SK-N-SH (cell line): Measurements from ENCODE around the gene KMT2C. TPM values are rescaled to one million over a fixed set of nuclear protein-coding genes. Genes with fewer than 3 reads are reported as not detected.

Experiments used
- CTCF ChIA-PET: fragments of 300-600, 350-600 bp; formaldehyde crosslinking; extraction: SDS; loops from one replicate; lab custom pipeline; 2021; lab: Yijun Ruan, JAX
- POLR2A ChIA-PET: fragments of 350-600 bp; sonication (Branson Sonifier 250); formaldehyde crosslinking; extraction: SDS; loops from one replicate; lab custom pipeline; 2020; ENCODE audit warnings: antibody characterized with exemption, inconsistent platforms; lab: Yijun Ruan, JAX
- DNase-seq: peaks from one replicate; pipeline ENCODE4 v3.0.0; 2012
- H2AFZ ChIP-seq: fragments of 200-600 bp; sonication (generic); 2 replicates; pipeline ENCODE4 v1.8.1; 2016; ENCODE audit warnings: antibody characterized with exemption, mild to moderate bottlenecking, low read depth
- H3F3A ChIP-seq: fragments of 200-600 bp; sonication (generic); replicated peaks from 2 replicates; pipeline ENCODE3; 2016; ENCODE audit warnings: antibody characterized with exemption, mild to moderate bottlenecking; ENCODE audit not compliant: insufficient read depth
- H3K27ac ChIP-seq, 2 experiments: fragments of 200-500 bp in 1 of 2; fragments of 200-600 bp in 1 of 2; sonication (Bioruptor generic) in 1 of 2; sonication (generic), shearing (Covaris generic) in 1 of 2; 2 replicates each; pipeline versions ENCODE4 v1.5.1 to v1.6.1; 2014 to 2016; ENCODE audit warnings: low read depth in 2 of 2, inconsistent platforms in 1 of 2, low read length in 1 of 2, mild to moderate bottlenecking in 1 of 2, mixed read lengths in 1 of 2
- H3K27me3 ChIP-seq: fragments of 200-600 bp; sonication (generic), shearing (Covaris generic); 2 replicates; pipeline ENCODE4 v1.6.1; 2016; ENCODE audit warnings: mixed run types; ENCODE audit not compliant: insufficient read depth
- H3K36me3 ChIP-seq, 2 experiments: fragments of 200-500 bp in 1 of 2; fragments of 200-600 bp in 1 of 2; sonication (Bioruptor generic) in 1 of 2; sonication (generic) in 1 of 2; replicated peaks in 1 of 2; 2 replicates each; pipeline versions ENCODE3 to v1.5.1; 2014 to 2016; ENCODE audit warnings: low read length in 1 of 2, mild to moderate bottlenecking in 1 of 2; ENCODE audit not compliant: insufficient read depth in 2 of 2, control insufficient read depth in 1 of 2
- H3K4me1 ChIP-seq, 2 experiments: fragments of 200-500 bp in 1 of 2; fragments of 200-600 bp in 1 of 2; sonication (Bioruptor generic) in 1 of 2; sonication (generic), shearing (Covaris generic) in 1 of 2; 2 replicates each; pipeline versions ENCODE4 v1.5.1 to v1.6.1; 2014 to 2016; ENCODE audit warnings: low read depth in 1 of 2, low read length in 1 of 2, mixed run types in 1 of 2; ENCODE audit not compliant: insufficient read depth in 2 of 2, control insufficient read depth in 1 of 2
- H3K4me2 ChIP-seq: fragments of 200-600 bp; sonication (generic), shearing (Covaris generic); 2 replicates; pipeline ENCODE4 v1.6.1; 2017; ENCODE audit warnings: mixed run types
- H3K4me3 ChIP-seq, 2 experiments: fragments of 200-500 bp in 1 of 2; fragments of 200-600 bp in 1 of 2; sonication (Bioruptor generic) in 1 of 2; sonication (generic), shearing (Covaris generic) in 1 of 2; 2 replicates each; pipeline versions ENCODE4 v1.5.1 to v1.8.1; 2014 to 2016; ENCODE audit warnings: low read depth in 2 of 2, inconsistent platforms in 1 of 2, low read length in 1 of 2, mild to moderate bottlenecking in 1 of 2, mixed read lengths in 1 of 2, moderate library complexity in 1 of 2
- H3K79me2 ChIP-seq: fragments of 200-600 bp; sonication (generic); 2 replicates; pipeline ENCODE4 v1.8.1; 2017; ENCODE audit warnings: mild to moderate bottlenecking; ENCODE audit not compliant: insufficient read depth
- H3K9ac ChIP-seq: fragments of 200-600 bp; sonication (generic); 2 replicates; pipeline ENCODE4 v1.6.1; 2017; ENCODE audit warnings: mixed run types
- H3K9me2 ChIP-seq: fragments of 200-600 bp; sonication (generic); 2 replicates; pipeline ENCODE4 v1.6.1; 2017; ENCODE audit warnings: mixed run types
- H3K9me3 ChIP-seq: fragments of 200-600 bp; sonication (generic); 2 replicates; pipeline ENCODE4 v1.6.1; 2017; ENCODE audit warnings: mixed run types, mild to moderate bottlenecking, moderate library complexity
- H4K20me1 ChIP-seq: fragments of 200-600 bp; sonication (generic); 2 replicates; pipeline ENCODE4 v1.6.1; 2017; ENCODE audit warnings: mild to moderate bottlenecking, mixed run types; ENCODE audit not compliant: insufficient read depth
- CHD2 ChIP-seq: fragments of 150-350 bp; IDR thresholded peaks from 2 replicates; pipeline ENCODE4 v1.6.1; 2018; ENCODE audit warnings: low read length; ENCODE audit not compliant: partially characterized antibody
- ELF1 ChIP-seq: IDR thresholded peaks from 2 replicates; pipeline ENCODE4 v1.4.0; 2012
- EZH2phosphoT487 ChIP-seq: fragments of 200-600 bp; sonication (generic); IDR thresholded peaks from 2 replicates; pipeline ENCODE4 v1.6.1; 2017; ENCODE audit warnings: low read depth, mixed run types, mild to moderate bottlenecking, antibody characterized with exemption, moderate library complexity, borderline replicate concordance
- GATA2 ChIP-seq: sonication (generic); formaldehyde crosslinking; IDR thresholded peaks from 2 replicates; pipeline ENCODE4 v1.5.0; 2020; ENCODE audit warnings: mild to moderate bottlenecking, missing genetic modification reagents
- JUND ChIP-seq: IDR thresholded peaks from 2 replicates; pipeline ENCODE4 v1.4.0; 2012
- MEF2A ChIP-seq: IDR thresholded peaks from 2 replicates; pipeline ENCODE4 v1.4.0; 2012; ENCODE audit warnings: low read depth, borderline replicate concordance
- NRF1 ChIP-seq: IDR thresholded peaks from 2 replicates; pipeline ENCODE4 v1.6.1; 2012; ENCODE audit warnings: low read depth, mild to moderate bottlenecking, low read length
- POLR2AphosphoS5 ChIP-seq: IDR thresholded peaks from 2 replicates; pipeline ENCODE4 v1.6.1; 2012; ENCODE audit warnings: low read depth, low read length
- RCOR1 ChIP-seq: fragments of 150-350 bp; IDR thresholded peaks from 2 replicates; pipeline ENCODE4 v1.6.1; 2017; ENCODE audit warnings: antibody characterized with exemption, low read length
- RFX5 ChIP-seq: IDR thresholded peaks from 2 replicates; pipeline ENCODE4 v1.6.1; 2012; ENCODE audit warnings: mild to moderate bottlenecking, improper control_type of control experiment, low read length
- RXRA ChIP-seq: IDR thresholded peaks from 2 replicates; pipeline ENCODE4 v1.4.0; 2012; ENCODE audit warnings: low read depth, mild to moderate bottlenecking, borderline replicate concordance
- SIN3A ChIP-seq: IDR thresholded peaks from 2 replicates; pipeline ENCODE4 v1.6.1; 2012; ENCODE audit warnings: low read depth, mild to moderate bottlenecking, low read length, moderate library complexity, borderline replicate concordance
- SMC3 ChIP-seq: IDR thresholded peaks from 2 replicates; pipeline ENCODE4 v1.6.1; 2012; ENCODE audit warnings: low read depth, low read length, improper control_type of control experiment
- TCF12 ChIP-seq: IDR thresholded peaks from 2 replicates; pipeline ENCODE4 v1.4.0; 2012
- YY1 ChIP-seq: IDR thresholded peaks from 2 replicates; pipeline ENCODE4 v1.4.0; 2012; ENCODE audit warnings: low read depth, mild to moderate bottlenecking
- WGBS: methylation state at CpG from one replicate; pipeline ENCODE4 v1.1.6; 2017; ENCODE audit warnings: low lambda C conversion rate; 5-methylcytosine and 5-hydroxymethylcytosine counted together
- polyA plus RNA-seq, 3 experiments: library from polyadenylated mRNA; depleted of rRNA; stranded (reverse); fragments of >200 nt; gene quantifications; 2 replicates each; pipeline ENCODE4 v1.2.3, GENCODE V29; 2012
- TF ChIP-seq, protein P1 (sequence below): IDR thresholded peaks from 2 replicates; pipeline ENCODE4 v1.6.1; 2012; ENCODE audit warnings: mild to moderate bottlenecking, low read depth, low read length, moderate library complexity
- TF ChIP-seq, protein P2 (sequence below): fragments of 200-600 bp; sonication (generic); IDR thresholded peaks from 2 replicates; pipeline ENCODE4 v1.6.1; 2017; ENCODE audit warnings: antibody characterized with exemption, mild to moderate bottlenecking, moderate library complexity
- TF ChIP-seq, protein P3 (sequence below): IDR thresholded peaks from 2 replicates; pipeline ENCODE4 v1.4.0; 2012; ENCODE audit warnings: low read depth, borderline replicate concordance
- TF ChIP-seq, protein P4 (sequence below): fragments of 150-350 bp; IDR thresholded peaks from 2 replicates; pipeline ENCODE4 v1.6.1; 2016; ENCODE audit warnings: mild to moderate bottlenecking, low read depth, low read length

Gene KMT2C
- polyA plus RNA-seq, 1 of the 3 experiments (the other 2 are of a cell fraction), result 8.0 TPM

DNA sequence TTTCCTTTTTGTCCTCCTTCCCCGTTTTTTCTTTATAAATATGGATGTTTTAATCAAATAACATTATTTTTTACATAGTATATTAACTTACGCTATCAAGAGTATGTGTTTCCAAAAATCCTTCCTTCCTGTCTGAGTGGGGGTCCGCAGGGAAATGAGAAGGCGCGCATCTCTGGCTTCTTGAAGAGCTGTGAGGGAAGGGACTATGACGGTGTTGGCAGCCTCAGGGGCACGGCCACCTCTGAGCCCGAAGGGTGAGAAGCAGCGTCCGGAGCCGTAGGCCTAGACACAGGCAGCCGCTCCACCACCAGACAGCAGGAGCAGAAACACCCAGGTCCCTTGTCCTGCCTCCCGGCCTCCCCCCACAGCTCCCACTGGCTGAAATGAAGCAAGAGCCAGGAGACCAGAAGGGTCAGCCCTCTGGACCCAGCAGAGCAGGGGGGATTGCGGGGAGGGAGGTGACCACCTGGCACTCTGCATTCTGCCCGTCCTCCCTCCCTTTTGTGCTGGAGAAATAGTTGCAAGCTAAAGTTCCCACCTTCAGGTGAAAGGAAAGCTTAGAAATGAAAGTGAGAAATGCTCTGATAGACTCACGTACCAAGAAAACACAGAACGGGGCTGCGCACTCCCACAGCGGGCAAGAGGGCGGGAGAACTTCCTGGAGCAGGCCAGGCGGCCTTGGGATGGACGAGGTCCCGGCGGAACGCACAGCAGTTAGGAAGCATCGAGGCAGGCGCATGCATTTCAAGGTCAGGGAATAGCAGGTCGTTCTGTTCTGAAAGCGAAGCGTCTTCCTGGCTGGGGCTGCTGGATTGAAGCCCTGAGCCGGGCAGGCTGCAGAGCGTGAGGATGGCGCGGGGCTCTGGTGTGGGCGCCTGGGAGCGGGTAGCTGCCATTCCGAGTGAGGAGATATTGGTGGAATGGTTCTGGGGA lies 304.9 kb downstream of the KMT2C start:
- H3K36me3 ChIP-seq, result peaks cover 53 to 68% of the 10 kb centered on the region in 2 experiments
- CTCF ChIA-PET, result interaction anchor here (0.6 to 1.3 kb wide), 2 partner anchors 14 to 15 kb away, joined by 3 read pairs; no protein-coding TSS in a partner anchor
- WGBS, result 96% methylated on average over 37 of the region's 37 CpGs

DNA sequence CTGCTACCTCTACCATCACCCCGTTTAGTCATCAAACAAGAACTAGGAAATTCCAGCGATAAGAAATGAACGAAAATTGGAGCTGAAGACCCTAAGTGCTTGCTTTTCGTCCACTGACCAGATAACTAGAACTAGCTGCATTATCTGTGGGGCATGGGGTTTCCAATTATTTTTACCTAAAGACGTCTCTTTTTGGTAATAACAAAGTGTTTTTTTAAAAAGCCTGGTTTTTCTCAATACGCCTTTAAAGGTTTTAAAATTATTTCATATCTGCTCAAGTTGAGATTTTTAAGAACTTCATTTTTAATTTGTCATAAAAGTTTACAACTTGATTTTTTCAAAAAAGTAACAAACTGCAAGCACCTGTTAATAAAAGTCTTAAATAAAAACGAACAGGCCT lies 306.1 kb downstream of the KMT2C start:
- ChIA-PET CTCF (no interaction called here), POLR2A (no interaction called here)
- no peaks in the 10 kb centered on the region for H3K9me2 ChIP-seq
- no peak for DNase-seq
- no peak for TF ChIP-seq RFX5
- no peak for TF ChIP-seq RCOR1
- TF ChIP-seq, protein P1, sequence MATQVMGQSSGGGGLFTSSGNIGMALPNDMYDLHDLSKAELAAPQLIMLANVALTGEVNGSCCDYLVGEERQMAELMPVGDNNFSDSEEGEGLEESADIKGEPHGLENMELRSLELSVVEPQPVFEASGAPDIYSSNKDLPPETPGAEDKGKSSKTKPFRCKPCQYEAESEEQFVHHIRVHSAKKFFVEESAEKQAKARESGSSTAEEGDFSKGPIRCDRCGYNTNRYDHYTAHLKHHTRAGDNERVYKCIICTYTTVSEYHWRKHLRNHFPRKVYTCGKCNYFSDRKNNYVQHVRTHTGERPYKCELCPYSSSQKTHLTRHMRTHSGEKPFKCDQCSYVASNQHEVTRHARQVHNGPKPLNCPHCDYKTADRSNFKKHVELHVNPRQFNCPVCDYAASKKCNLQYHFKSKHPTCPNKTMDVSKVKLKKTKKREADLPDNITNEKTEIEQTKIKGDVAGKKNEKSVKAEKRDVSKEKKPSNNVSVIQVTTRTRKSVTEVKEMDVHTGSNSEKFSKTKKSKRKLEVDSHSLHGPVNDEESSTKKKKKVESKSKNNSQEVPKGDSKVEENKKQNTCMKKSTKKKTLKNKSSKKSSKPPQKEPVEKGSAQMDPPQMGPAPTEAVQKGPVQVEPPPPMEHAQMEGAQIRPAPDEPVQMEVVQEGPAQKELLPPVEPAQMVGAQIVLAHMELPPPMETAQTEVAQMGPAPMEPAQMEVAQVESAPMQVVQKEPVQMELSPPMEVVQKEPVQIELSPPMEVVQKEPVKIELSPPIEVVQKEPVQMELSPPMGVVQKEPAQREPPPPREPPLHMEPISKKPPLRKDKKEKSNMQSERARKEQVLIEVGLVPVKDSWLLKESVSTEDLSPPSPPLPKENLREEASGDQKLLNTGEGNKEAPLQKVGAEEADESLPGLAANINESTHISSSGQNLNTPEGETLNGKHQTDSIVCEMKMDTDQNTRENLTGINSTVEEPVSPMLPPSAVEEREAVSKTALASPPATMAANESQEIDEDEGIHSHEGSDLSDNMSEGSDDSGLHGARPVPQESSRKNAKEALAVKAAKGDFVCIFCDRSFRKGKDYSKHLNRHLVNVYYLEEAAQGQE, result no peak
- no peak for TF ChIP-seq GATA2 (CRISPR knock-in tag)
- TF ChIP-seq, protein P2, sequence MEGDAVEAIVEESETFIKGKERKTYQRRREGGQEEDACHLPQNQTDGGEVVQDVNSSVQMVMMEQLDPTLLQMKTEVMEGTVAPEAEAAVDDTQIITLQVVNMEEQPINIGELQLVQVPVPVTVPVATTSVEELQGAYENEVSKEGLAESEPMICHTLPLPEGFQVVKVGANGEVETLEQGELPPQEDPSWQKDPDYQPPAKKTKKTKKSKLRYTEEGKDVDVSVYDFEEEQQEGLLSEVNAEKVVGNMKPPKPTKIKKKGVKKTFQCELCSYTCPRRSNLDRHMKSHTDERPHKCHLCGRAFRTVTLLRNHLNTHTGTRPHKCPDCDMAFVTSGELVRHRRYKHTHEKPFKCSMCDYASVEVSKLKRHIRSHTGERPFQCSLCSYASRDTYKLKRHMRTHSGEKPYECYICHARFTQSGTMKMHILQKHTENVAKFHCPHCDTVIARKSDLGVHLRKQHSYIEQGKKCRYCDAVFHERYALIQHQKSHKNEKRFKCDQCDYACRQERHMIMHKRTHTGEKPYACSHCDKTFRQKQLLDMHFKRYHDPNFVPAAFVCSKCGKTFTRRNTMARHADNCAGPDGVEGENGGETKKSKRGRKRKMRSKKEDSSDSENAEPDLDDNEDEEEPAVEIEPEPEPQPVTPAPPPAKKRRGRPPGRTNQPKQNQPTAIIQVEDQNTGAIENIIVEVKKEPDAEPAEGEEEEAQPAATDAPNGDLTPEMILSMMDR, result no peak
- H3F3A ChIP-seq, result no peaks in the 10 kb centered on the region
- H4K20me1 ChIP-seq, result no peaks in the 10 kb centered on the region
- no peaks in the 10 kb centered on the region for H3K27me3 ChIP-seq
- no peak overlapping the region for H2AFZ ChIP-seq
- H3K9ac ChIP-seq, result no peak overlapping the region
- H3K36me3 ChIP-seq, result peaks cover 57 to 67% of the 10 kb centered on the region in 2 experiments
- no peaks in the 10 kb centered on the region for H3K9me3 ChIP-seq
- H3K4me1 ChIP-seq, result peaks cover 0 to 5% of the 10 kb centered on the region in 2 experiments; a peak in 1 of 4 replicates
- H3K79me2 ChIP-seq, result no peaks in the 10 kb centered on the region
- no peak overlapping the region for H3K4me2 ChIP-seq
- no peak overlapping the region for H3K4me3 ChIP-seq
- 94% methylated on average over 7 of the region's 7 CpGs for WGBS
- no peak overlapping the region for H3K27ac ChIP-seq

More for the DNA sequence above, 304.9 kb downstream of the KMT2C start:
- Histone ChIP-seq H3K4me3 (no peak overlapping the region), H3K79me2 (no peaks in the 10 kb centered on the region), H4K20me1 (no peaks in the 10 kb centered on the region; the same call in 1 of the 2 replicates), H3K27ac (no peak overlapping the region), H3K9me3 (no peaks in the 10 kb centered on the region), H3F3A (peaks cover under 1% of the 10 kb centered on the region), H3K4me1 (peaks cover 0 to 5% of the 10 kb centered on the region in 2 experiments; a peak in 1 of 4 replicates), H3K9me2 (no peaks in the 10 kb centered on the region), H3K4me2 (no peak overlapping the region), H3K9ac (no peak overlapping the region), H3K27me3 (no peaks in the 10 kb centered on the region), H2AFZ (no peak overlapping the region)
- POLR2A ChIA-PET, result interaction anchor here (1.5 kb wide), 1 partner anchor 12 kb away, joined by 3 read pairs; no protein-coding TSS in a partner anchor
- peak; percentile 36 for DNase-seq
- TF ChIP-seq SIN3A, result no peak
- TF ChIP-seq, protein P3, sequence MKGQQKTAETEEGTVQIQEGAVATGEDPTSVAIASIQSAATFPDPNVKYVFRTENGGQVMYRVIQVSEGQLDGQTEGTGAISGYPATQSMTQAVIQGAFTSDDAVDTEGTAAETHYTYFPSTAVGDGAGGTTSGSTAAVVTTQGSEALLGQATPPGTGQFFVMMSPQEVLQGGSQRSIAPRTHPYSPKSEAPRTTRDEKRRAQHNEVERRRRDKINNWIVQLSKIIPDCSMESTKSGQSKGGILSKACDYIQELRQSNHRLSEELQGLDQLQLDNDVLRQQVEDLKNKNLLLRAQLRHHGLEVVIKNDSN, result no peak
- TF ChIP-seq, protein P4, sequence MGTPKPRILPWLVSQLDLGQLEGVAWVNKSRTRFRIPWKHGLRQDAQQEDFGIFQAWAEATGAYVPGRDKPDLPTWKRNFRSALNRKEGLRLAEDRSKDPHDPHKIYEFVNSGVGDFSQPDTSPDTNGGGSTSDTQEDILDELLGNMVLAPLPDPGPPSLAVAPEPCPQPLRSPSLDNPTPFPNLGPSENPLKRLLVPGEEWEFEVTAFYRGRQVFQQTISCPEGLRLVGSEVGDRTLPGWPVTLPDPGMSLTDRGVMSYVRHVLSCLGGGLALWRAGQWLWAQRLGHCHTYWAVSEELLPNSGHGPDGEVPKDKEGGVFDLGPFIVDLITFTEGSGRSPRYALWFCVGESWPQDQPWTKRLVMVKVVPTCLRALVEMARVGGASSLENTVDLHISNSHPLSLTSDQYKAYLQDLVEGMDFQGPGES, result no peak
- no peak for TF ChIP-seq JUND
- TF ChIP-seq SMC3, result no peak
- no peak for TF ChIP-seq MEF2A
- no peak for TF ChIP-seq ELF1
- TF ChIP-seq POLR2AphosphoS5, result no peak
- no peak for TF ChIP-seq EZH2phosphoT487
- no peak for TF ChIP-seq TCF12
- TF ChIP-seq RXRA, result no peak
- TF ChIP-seq NRF1, result no peak
- TF ChIP-seq YY1, result no peak
- no peak for TF ChIP-seq CHD2
- TF ChIP-seq GATA2 (CRISPR knock-in tag), result no peak
- no peak for TF ChIP-seq RFX5
